Measurements from ENCODE around the gene METTL14. TPM values are rescaled to one million over a fixed set of nuclear protein-coding genes. Genes with fewer than 3 reads are reported as not detected.

Gene METTL14
- total RNA-seq, 1 experiment from 2014 or later = 26.3 TPM

GRCh38 chr4:118712872-118713271 lies 27.7 kb downstream of the METTL14 start:
- Histone ChIP-seq H3K79me2 (ENCODE audit: low read depth) (no peaks in the 10 kb centered on the region), H3K4me2 (no peak overlapping the region), H3K27me3 (ENCODE audit: insufficient read depth, low read depth) (no peaks in the 10 kb centered on the region), H2AFZ (no peak overlapping the region), H3F3A (ENCODE audit: insufficient read depth, low read depth) (no peaks in the 10 kb centered on the region), H3K27ac (no peak overlapping the region), H3K4me1 (replicated peaks; ENCODE audit: insufficient read depth) (no peaks in the 10 kb centered on the region), H3K36me3 (ENCODE audit: low read depth) (no peaks in the 10 kb centered on the region), H3K9me3 (ENCODE audit: insufficient read depth, low read depth) (no peaks in the 10 kb centered on the region), H4K20me1 (ENCODE audit: insufficient read depth) (no peaks in the 10 kb centered on the region), H3K4me3 (no peak overlapping the region), H3K9me2 (ENCODE audit: insufficient read depth) (no peaks in the 10 kb centered on the region)
- ChIA-PET POLR2A (ENCODE audit: unreplicated experiment) (interaction anchor here (0.6 kb wide), 1 partner anchor 322 kb away, joined by 3 read pairs; no protein-coding TSS in a partner anchor), CTCF (no interaction called here)
- intact Hi-C loops (cut with micrococcal nuclease; ENCODE audit: unreplicated experiment) = no loop called here
- TF ChIP-seq CTCF (conservative IDR thresholded peaks at IDR 0.05) (no peak), EZH2 (IDR thresholded peaks at IDR 0.05; ENCODE audit: low read depth) (no peak)
- BruUV-seq (replicated peaks) = no TSS peak
- DNase-seq = no peak

- Histone ChIP-seq H3K9me2 (ENCODE audit: insufficient read depth) (no peaks in the 10 kb centered on the region), H3K27me3 (ENCODE audit: insufficient read depth, low read depth) (no peaks in the 10 kb centered on the region), H3K4me2 (no peak overlapping the region), H3K9me3 (ENCODE audit: insufficient read depth, low read depth) (no peaks in the 10 kb centered on the region), H3K79me2 (ENCODE audit: low read depth) (no peaks in the 10 kb centered on the region), H3K36me3 (ENCODE audit: low read depth) (no peaks in the 10 kb centered on the region), H3K4me3 (no peak overlapping the region), H3F3A (ENCODE audit: insufficient read depth, low read depth) (no peaks in the 10 kb centered on the region), H3K4me1 (replicated peaks; ENCODE audit: insufficient read depth) (no peaks in the 10 kb centered on the region), H2AFZ (no peak overlapping the region), H4K20me1 (ENCODE audit: insufficient read depth) (no peaks in the 10 kb centered on the region), H3K27ac (no peak overlapping the region)
- intact Hi-C loops (cut with micrococcal nuclease; ENCODE audit: unreplicated experiment) = no loop called here
- ChIA-PET CTCF (no interaction called here), POLR2A (ENCODE audit: unreplicated experiment) (no interaction called here)
- TF ChIP-seq CTCF (conservative IDR thresholded peaks at IDR 0.05) (no peak), EZH2 (IDR thresholded peaks at IDR 0.05; ENCODE audit: low read depth) (no peak)
- no TSS peak for BruUV-seq (replicated peaks)
- no peak for DNase-seq
Measured at GRCh38 chr4:118714682-118715081, 29.5 kb downstream of the METTL14 start.

GRCh38 chr4:118716304-118716703 lies 31.1 kb downstream of the METTL14 start:
- no peak for TF ChIP-seq CTCF (conservative IDR thresholded peaks at IDR 0.05)
- Histone ChIP-seq H3K36me3 (ENCODE audit: low read depth) (no peaks in the 10 kb centered on the region), H3K9me2 (ENCODE audit: insufficient read depth) (no peaks in the 10 kb centered on the region), H3K4me3 (no peak overlapping the region), H3K4me1 (replicated peaks; ENCODE audit: insufficient read depth) (no peaks in the 10 kb centered on the region), H2AFZ (no peak overlapping the region), H3K4me2 (no peak overlapping the region), H3F3A (ENCODE audit: insufficient read depth, low read depth) (no peaks in the 10 kb centered on the region), H3K27me3 (ENCODE audit: insufficient read depth, low read depth) (no peaks in the 10 kb centered on the region), H3K27ac (no peak overlapping the region), H3K79me2 (ENCODE audit: low read depth) (no peaks in the 10 kb centered on the region), H3K9me3 (ENCODE audit: insufficient read depth, low read depth) (no peaks in the 10 kb centered on the region), H4K20me1 (ENCODE audit: insufficient read depth) (no peaks in the 10 kb centered on the region)
- no peak for DNase-seq
- intact Hi-C loops (cut with micrococcal nuclease; ENCODE audit: unreplicated experiment) = no loop called here
- CTCF ChIA-PET = no interaction called here
- POLR2A ChIA-PET (ENCODE audit: unreplicated experiment) = no interaction called here
- no TSS peak for BruUV-seq (replicated peaks)
